GM19238 (cell line): Measurements from ENCODE around the gene ARFIP1.

ENCODE experiments used
- DNase-seq: peaks from one replicate; pipeline ENCODE4 v3.0.0; 2011; ENCODE audit warnings: low spot score; ENCODE audit not compliant: insufficient read length

The ARFIP1 gene

DNA sequence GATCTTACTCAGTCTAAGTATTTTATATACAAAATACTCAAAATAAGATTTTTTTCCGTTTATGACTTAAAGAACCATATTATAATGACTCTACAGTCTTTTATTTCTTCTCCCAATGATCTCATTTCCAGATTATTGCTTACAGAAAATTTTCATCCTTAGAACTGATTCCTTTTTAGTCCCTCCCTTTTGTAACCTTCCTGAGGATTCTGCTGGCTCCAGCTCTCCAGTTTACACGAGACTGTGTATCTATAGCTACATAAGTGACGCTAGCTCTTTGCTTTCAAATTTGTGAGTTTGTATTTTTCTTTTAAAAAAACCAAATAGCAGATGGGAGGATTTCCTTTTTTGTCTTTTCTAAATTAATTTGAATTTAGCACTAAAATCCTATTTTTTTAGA lies 180.3 kb downstream of the ARFIP1 start:
- no peak for DNase-seq

DNA sequence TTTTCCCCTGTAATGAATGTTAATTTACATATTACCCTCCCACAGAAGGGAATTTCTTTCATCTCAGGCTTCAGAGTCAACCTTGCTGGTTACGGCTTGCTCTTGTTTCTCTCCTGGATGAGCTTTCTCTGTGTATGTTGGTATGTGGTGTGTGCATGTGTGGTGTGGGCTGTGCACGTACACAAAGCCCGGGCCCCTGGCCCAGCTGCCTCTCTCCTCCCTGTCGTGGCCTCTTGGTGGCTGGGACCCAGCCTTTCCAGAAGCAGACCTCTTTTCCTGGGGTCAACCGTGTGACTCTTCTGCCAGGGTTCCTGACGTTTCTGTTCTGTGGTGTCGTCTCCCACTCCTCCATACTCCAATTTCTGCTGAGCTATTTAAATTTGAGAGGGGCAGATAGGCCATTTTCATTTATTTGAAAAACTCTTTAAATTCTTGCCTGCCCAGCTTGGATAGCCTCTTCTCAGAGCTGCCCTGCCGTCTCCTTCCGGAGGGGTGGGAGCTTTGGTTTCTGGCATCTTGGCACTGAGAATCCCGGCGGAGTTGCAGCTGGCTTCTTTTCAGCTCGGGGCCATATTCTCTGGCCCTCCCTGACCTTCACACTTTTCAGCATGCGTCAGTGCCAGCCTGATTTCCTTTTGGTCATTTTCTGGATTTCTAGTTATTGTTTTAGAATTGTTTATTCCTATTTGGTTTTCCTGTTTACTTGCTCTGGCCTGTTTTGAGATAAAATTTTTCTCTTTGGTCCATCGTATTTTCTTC lies 181.4 kb downstream of the ARFIP1 start:
- DNase-seq: no peak

DNA sequence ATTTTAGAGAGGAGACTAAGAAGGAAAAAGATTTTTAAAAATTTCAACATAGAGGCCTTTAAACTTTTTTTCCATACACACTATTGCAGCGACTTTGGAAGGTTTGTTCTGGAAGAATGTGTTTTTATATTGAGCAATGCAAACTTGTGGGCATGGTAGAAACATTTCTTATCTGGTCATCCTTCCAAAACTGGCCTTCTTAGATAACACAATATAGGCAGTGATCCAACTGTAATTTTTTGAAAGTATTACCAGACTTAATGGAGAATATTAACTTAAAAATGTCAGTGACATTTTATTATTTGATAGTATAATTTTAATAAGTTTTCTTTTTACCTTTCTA lies 182.0 kb downstream of the ARFIP1 start:
- no peak for DNase-seq
